AG09309 (cell line): Measurements from ENCODE around the gene HOXB4.

Source experiments
- DNase-seq: peaks from one replicate; pipeline ENCODE4 v3.0.0-alpha.2; 2010; ENCODE audit warnings: low read depth
- H3K4me3 ChIP-seq: 2 replicates; pipeline ENCODE4 v1.5.1; 2011; ENCODE audit warnings: mild to moderate bottlenecking, low read depth, low read length, moderate library complexity; ENCODE audit not compliant: control insufficient read depth
- CTCF ChIP-seq: IDR thresholded peaks from 2 replicates; pipeline ENCODE4 v1.5.1; 2011; ENCODE audit warnings: mild to moderate bottlenecking, low read depth, low read length, inconsistent platforms; ENCODE audit not compliant: insufficient read depth, control insufficient read depth; ENCODE audit errors: missing control alignments

The HOXB4 gene

GRCh38 chr17:48554412-48555257 is 23.5 kb downstream of the HOXB4 start:
- no peak for DNase-seq
- H3K4me3 ChIP-seq: no peak overlapping the region
- TF ChIP-seq CTCF: no peak

- no peak for DNase-seq
- no peak for TF ChIP-seq CTCF
- H3K4me3 ChIP-seq: no peak overlapping the region
Measured at GRCh38 chr17:48553826-48554225, 24.3 kb downstream of the HOXB4 start.

- no peak for DNase-seq
- H3K4me3 ChIP-seq: no peak overlapping the region
- TF ChIP-seq CTCF: no peak
Measured at GRCh38 chr17:48553190-48553547, 25.0 kb downstream of the HOXB4 start.

- H3K4me3 ChIP-seq: no peak overlapping the region
- TF ChIP-seq CTCF: no peak
- DNase-seq: no peak
Measured at GRCh38 chr17:48552466-48553189, 25.5 kb downstream of the HOXB4 start.

GRCh38 chr17:48551596-48552465 is 26.3 kb downstream of the HOXB4 start:
- no peak overlapping the region for H3K4me3 ChIP-seq
- no peak for TF ChIP-seq CTCF
- DNase-seq: no peak

- no peak for TF ChIP-seq CTCF
- DNase-seq: no peak
Measured at GRCh38 chr17:48551214-48551555, 27.0 kb downstream of the HOXB4 start.

More at GRCh38 chr17:48551214-48551555, 27.0 kb downstream of the HOXB4 start:
- H3K4me3 ChIP-seq: no peak overlapping the region
